Measurements from ENCODE around the gene OR6V1. TPM values are rescaled to one million over a fixed set of nuclear protein-coding genes. Genes with fewer than 3 reads are reported as not detected.
"Not testable (repeated sequence)": the region's sequence is repeated elsewhere in the genome, so short reads cannot be mapped to it uniquely, and the experiment has no call there.

Gene OR6V1
- total RNA-seq, 1 donor from 2014 or later: not detected

DNA sequence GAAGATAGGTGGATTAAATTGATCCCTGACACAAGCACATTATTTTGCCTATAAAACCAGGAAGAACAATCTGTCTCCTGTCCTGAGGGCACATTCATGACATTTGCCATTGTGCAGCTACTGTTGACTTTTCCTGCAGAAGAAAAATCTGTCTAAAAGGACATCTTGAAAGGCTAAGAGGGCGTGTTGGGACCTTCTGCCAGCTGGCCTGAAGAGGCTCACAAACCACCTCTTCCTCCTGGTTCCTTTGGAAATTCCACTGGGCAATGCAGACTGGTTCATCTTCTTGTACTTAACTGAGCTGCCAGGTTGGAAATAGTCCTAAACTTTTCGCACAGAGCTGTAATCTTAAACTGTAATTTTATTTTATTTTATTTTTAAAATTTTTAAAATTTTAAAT lies 44.0 kb downstream of the OR6V1 start:
- Histone ChIP-seq H3K4me1 (no peaks in the 10 kb centered on the region), H3K9me3 (peaks cover 22% of the 10 kb centered on the region), H3K4me3 (no peak overlapping the region), H3K27me3 (ENCODE audit: low read depth) (no peaks in the 10 kb centered on the region), H3K27ac (no peak overlapping the region), H3K36me3 (no peaks in the 10 kb centered on the region)
- intact Hi-C loops (cut with DNase I): no loop called here
- no peak for DNase-seq
- no peak for ATAC-seq
- TF ChIP-seq, protein P1, sequence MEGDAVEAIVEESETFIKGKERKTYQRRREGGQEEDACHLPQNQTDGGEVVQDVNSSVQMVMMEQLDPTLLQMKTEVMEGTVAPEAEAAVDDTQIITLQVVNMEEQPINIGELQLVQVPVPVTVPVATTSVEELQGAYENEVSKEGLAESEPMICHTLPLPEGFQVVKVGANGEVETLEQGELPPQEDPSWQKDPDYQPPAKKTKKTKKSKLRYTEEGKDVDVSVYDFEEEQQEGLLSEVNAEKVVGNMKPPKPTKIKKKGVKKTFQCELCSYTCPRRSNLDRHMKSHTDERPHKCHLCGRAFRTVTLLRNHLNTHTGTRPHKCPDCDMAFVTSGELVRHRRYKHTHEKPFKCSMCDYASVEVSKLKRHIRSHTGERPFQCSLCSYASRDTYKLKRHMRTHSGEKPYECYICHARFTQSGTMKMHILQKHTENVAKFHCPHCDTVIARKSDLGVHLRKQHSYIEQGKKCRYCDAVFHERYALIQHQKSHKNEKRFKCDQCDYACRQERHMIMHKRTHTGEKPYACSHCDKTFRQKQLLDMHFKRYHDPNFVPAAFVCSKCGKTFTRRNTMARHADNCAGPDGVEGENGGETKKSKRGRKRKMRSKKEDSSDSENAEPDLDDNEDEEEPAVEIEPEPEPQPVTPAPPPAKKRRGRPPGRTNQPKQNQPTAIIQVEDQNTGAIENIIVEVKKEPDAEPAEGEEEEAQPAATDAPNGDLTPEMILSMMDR (IDR thresholded peaks at IDR 0.05): no peak

DNA sequence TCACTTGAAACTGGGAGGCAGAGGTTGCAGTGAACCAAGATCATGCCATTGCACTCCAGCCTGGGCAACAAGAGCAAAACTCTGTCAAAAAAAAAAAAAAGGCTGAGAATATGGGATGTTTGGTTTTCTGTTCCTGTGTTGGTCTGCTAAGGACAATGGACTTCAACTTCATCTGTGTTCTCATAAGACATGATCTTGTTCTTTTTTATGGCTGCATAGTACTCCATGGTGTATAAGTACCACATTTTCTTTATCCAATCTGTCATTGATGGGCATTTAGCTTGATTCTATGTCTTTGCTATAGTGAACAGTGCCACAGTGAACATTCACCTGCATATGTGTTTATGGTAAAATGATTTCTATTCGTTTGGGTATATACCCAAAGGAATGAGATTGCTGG lies 47.4 kb downstream of the OR6V1 start:
- H3K27me3 ChIP-seq (ENCODE audit: low read depth); H3K4me1 ChIP-seq; DNase-seq; H3K36me3 ChIP-seq; intact Hi-C loops (cut with DNase I); ATAC-seq; H3K4me3 ChIP-seq; H3K27ac ChIP-seq: not testable (repeated sequence)
- H3K9me3 ChIP-seq: peaks cover 28% of the 10 kb centered on the region

Other genes starting within 250 kb of the OR6V1 start
- gene EPHB6, start 197.3 kb upstream of the OR6V1 start, total RNA-seq: 12.2 TPM
- gene TRPV6, start 166.6 kb upstream of the OR6V1 start, total RNA-seq: 0.21 TPM
- gene TRPV5, start 118.6 kb upstream of the OR6V1 start, total RNA-seq: not detected
- not detected for gene LLCFC1, start 112.9 kb upstream of the OR6V1 start, total RNA-seq
- gene KEL, start 90.0 kb upstream of the OR6V1 start, total RNA-seq: 1.6 TPM
- not detected for gene OR9A2, start 25.2 kb upstream of the OR6V1 start, total RNA-seq
- 12.6 TPM for gene PIP, start 79.7 kb downstream of the OR6V1 start, total RNA-seq
- gene TAS2R39, start 131.1 kb downstream of the OR6V1 start, total RNA-seq: not detected
- gene TAS2R40, start 169.7 kb downstream of the OR6V1 start, total RNA-seq: not detected
- gene GSTK1, start 211.1 kb downstream of the OR6V1 start, total RNA-seq: 152 TPM
- 25.9 TPM for gene TMEM139, start 232.6 kb downstream of the OR6V1 start, total RNA-seq
- 33.7 TPM for gene CASP2, start 236.0 kb downstream of the OR6V1 start, total RNA-seq